Activated naive CD4-positive, alpha-beta T cell treated with anti-CD3 and anti-CD28 coated beads, Interleukin-2, amount 50 U/mL, for 72 hours (primary cell): Measurements from ENCODE around the gene KDM2A. TPM values are rescaled to one million over a fixed set of nuclear protein-coding genes. Genes with fewer than 3 reads are reported as not detected.
"Not testable (repeated sequence)": the region's sequence is repeated elsewhere in the genome, so short reads cannot be mapped to it uniquely, and the experiment has no call there.

Experiments
- ATAC-seq, 2 donors: fragments of 150-1000 bp; cut with Tn5 transposase; 2 replicates each; pipeline ENCODE4 v1.10.0; 2021; ENCODE audit warnings: mild to moderate bottlenecking in 2 of 2, moderate library complexity in 2 of 2
- DNase-seq, 2 donors: peaks; one replicate each; pipeline ENCODE4 v3.0.0; 2021 to 2022; ENCODE audit warnings: low spot score in 2 of 2
- H3K27ac Mint-ChIP-seq, 2 donors: one replicate each; pipeline ENCODE4 v1.8.0; 2022; ENCODE audit warnings: mild to moderate bottlenecking in 2 of 2, mixed read lengths in 2 of 2
- H3K36me3 Mint-ChIP-seq, 2 donors: one replicate each; pipeline ENCODE4 v1.8.0; 2022; ENCODE audit warnings: mixed read lengths in 2 of 2
- H3K9me3 Mint-ChIP-seq, 2 donors: one replicate each; pipeline ENCODE4 v1.8.0; 2022; ENCODE audit warnings: mixed read lengths in 2 of 2
- total RNA-seq, 2 donors: library from RNA; stranded (reverse); gene quantifications; one replicate each; pipeline ENCODE4 v1.2.3, GENCODE V29; 2022

Gene KDM2A
- total RNA-seq, 2 donors from 2014 or later = 82.7 to 97.5 TPM

GRCh38 chr11:67113231-67113721 lies 5.8 kb upstream of the KDM2A start:
- no peak for DNase-seq
- H3K36me3 Mint-ChIP-seq = no peaks in the 10 kb centered on the region
- no peak overlapping the region for H3K27ac Mint-ChIP-seq
- no peaks in the 10 kb centered on the region for H3K9me3 Mint-ChIP-seq
- ATAC-seq = no peak

GRCh38 chr11:67114275-67114896 lies 4.7 kb upstream of the KDM2A start:
- DNase-seq (no peak), ATAC-seq (no peak)
- H3K27ac Mint-ChIP-seq = no peak overlapping the region
- no peaks in the 10 kb centered on the region for H3K9me3 Mint-ChIP-seq
- H3K36me3 Mint-ChIP-seq = no peaks in the 10 kb centered on the region

- H3K9me3 Mint-ChIP-seq = no peaks in the 10 kb centered on the region
- H3K36me3 Mint-ChIP-seq = peaks cover 16 to 21% of the 10 kb centered on the region in 2 donors
- H3K27ac Mint-ChIP-seq = no peak overlapping the region
- no peak for ATAC-seq
- no peak for DNase-seq
Observed at GRCh38 chr11:67116758-67117105, 2.3 kb upstream of the KDM2A start.

GRCh38 chr11:67117176-67117575 lies 1.9 kb upstream of the KDM2A start:
- DNase-seq (no peak), ATAC-seq (no peak)
- Mint-ChIP-seq H3K27ac (no peak overlapping the region), H3K9me3 (no peaks in the 10 kb centered on the region), H3K36me3 (peaks cover 16 to 23% of the 10 kb centered on the region in 2 donors)

GRCh38 chr11:67117672-67118180 lies 1.3 kb upstream of the KDM2A start:
- Mint-ChIP-seq H3K36me3 (peaks cover 16 to 23% of the 10 kb centered on the region in 2 donors), H3K9me3 (no peaks in the 10 kb centered on the region), H3K27ac (no peak overlapping the region)
- DNase-seq (peak; percentile 46 to 68), ATAC-seq (peak in 1 of 2 donors; percentile 3)

GRCh38 chr11:67118181-67118766 lies 789 bp upstream of the KDM2A start:
- ATAC-seq (peak; percentile 23 to 25), DNase-seq (peak in 1 of 2 donors; percentile 58)
- Mint-ChIP-seq H3K36me3 (peaks cover 16 to 23% of the 10 kb centered on the region in 2 donors), H3K27ac (peak overlapping the region in 1 of 2 donors; percentile 94), H3K9me3 (no peaks in the 10 kb centered on the region)

GRCh38 chr11:67119585-67120391 lies 725 bp downstream of the KDM2A start:
- peak overlapping the region; percentile 94 to 98 for H3K27ac Mint-ChIP-seq
- no peaks in the 10 kb centered on the region for H3K9me3 Mint-ChIP-seq
- H3K36me3 Mint-ChIP-seq = peaks cover 16 to 23% of the 10 kb centered on the region in 2 donors
- ATAC-seq = no peak
- DNase-seq = peak; percentile 29 to 55

GRCh38 chr11:67120456-67120855 lies 1.4 kb downstream of the KDM2A start:
- H3K36me3 Mint-ChIP-seq = peaks cover 16 to 23% of the 10 kb centered on the region in 2 donors
- ATAC-seq = no peak

GRCh38 chr11:67120881-67121710 lies 2.0 kb downstream of the KDM2A start:
- DNase-seq = peak; percentile 16 to 47
- peak in 1 of 2 donors; percentile 8 for ATAC-seq
- Mint-ChIP-seq H3K27ac (peak overlapping the region; percentile 94 to 98), H3K36me3 (peaks cover 16 to 23% of the 10 kb centered on the region in 2 donors), H3K9me3 (no peaks in the 10 kb centered on the region)

More at GRCh38 chr11:67120456-67120855, 1.4 kb downstream of the KDM2A start:
- H3K9me3 Mint-ChIP-seq = no peaks in the 10 kb centered on the region
- peak overlapping the region; percentile 94 to 98 for H3K27ac Mint-ChIP-seq
- DNase-seq = peak in 1 of 2 donors; percentile 9

- not testable (repeated sequence) for ATAC-seq, H3K27ac Mint-ChIP-seq
- peaks cover 16 to 23% of the 10 kb centered on the region in 2 donors for H3K36me3 Mint-ChIP-seq
Observed at GRCh38 chr11:67123801-67124200, 4.7 kb downstream of the KDM2A start.

GRCh38 chr11:67126243-67126642 lies 7.2 kb downstream of the KDM2A start:
- ATAC-seq = not testable (repeated sequence)
- peaks cover under 1 to 14% of the 10 kb centered on the region in 2 donors for H3K36me3 Mint-ChIP-seq

More at GRCh38 chr11:67123801-67124200, 4.7 kb downstream of the KDM2A start:
- H3K9me3 Mint-ChIP-seq, DNase-seq: not testable (repeated sequence)

GRCh38 chr11:67126986-67127385 lies 7.9 kb downstream of the KDM2A start:
- Mint-ChIP-seq H3K27ac (no peak overlapping the region), H3K9me3 (no peaks in the 10 kb centered on the region), H3K36me3 (peaks cover 0 to 12% of the 10 kb centered on the region in 2 donors)
- DNase-seq (no peak), ATAC-seq (no peak)

More at GRCh38 chr11:67126243-67126642, 7.2 kb downstream of the KDM2A start:
- DNase-seq, H3K9me3 Mint-ChIP-seq: not testable (repeated sequence)
- H3K27ac Mint-ChIP-seq = peak overlapping the region in 1 of 2 donors; percentile 29

- peaks cover 6 to 42% of the 10 kb centered on the region in 2 donors for H3K36me3 Mint-ChIP-seq
- not testable (repeated sequence) for DNase-seq, ATAC-seq, H3K27ac Mint-ChIP-seq, H3K9me3 Mint-ChIP-seq
Observed at GRCh38 chr11:67130861-67131260, 11.8 kb downstream of the KDM2A start.

GRCh38 chr11:67136156-67136555 lies 17.1 kb downstream of the KDM2A start:
- ATAC-seq (no peak), DNase-seq (no peak)
- Mint-ChIP-seq H3K36me3 (peaks cover 6 to 58% of the 10 kb centered on the region in 2 donors), H3K27ac (no peak overlapping the region), H3K9me3 (no peaks in the 10 kb centered on the region)

GRCh38 chr11:67138922-67139321 lies 19.9 kb downstream of the KDM2A start:
- H3K27ac Mint-ChIP-seq = peak overlapping the region in 1 of 2 donors; percentile 33

More at GRCh38 chr11:67138922-67139321, 19.9 kb downstream of the KDM2A start:
- Mint-ChIP-seq H3K36me3 (peaks cover 0 to 39% of the 10 kb centered on the region in 2 donors), H3K9me3 (no peaks in the 10 kb centered on the region)
- DNase-seq (no peak), ATAC-seq (no peak)
